HG03159 (cell line): ENCODE data around the gene RCOR2.
"Not testable (repeated sequence)": the region's sequence is repeated elsewhere in the genome, so short reads cannot be mapped to it uniquely, and the experiment has no call there.

Experiments used
- ATAC-seq: cut with Tn5 transposase; IDR thresholded peaks from one replicate; pipeline ENCODE4 v1.9.1; 2021; ENCODE audit warnings: mild to moderate bottlenecking, moderate library complexity; ENCODE audit not compliant: unreplicated experiment

The RCOR2 gene

DNA sequence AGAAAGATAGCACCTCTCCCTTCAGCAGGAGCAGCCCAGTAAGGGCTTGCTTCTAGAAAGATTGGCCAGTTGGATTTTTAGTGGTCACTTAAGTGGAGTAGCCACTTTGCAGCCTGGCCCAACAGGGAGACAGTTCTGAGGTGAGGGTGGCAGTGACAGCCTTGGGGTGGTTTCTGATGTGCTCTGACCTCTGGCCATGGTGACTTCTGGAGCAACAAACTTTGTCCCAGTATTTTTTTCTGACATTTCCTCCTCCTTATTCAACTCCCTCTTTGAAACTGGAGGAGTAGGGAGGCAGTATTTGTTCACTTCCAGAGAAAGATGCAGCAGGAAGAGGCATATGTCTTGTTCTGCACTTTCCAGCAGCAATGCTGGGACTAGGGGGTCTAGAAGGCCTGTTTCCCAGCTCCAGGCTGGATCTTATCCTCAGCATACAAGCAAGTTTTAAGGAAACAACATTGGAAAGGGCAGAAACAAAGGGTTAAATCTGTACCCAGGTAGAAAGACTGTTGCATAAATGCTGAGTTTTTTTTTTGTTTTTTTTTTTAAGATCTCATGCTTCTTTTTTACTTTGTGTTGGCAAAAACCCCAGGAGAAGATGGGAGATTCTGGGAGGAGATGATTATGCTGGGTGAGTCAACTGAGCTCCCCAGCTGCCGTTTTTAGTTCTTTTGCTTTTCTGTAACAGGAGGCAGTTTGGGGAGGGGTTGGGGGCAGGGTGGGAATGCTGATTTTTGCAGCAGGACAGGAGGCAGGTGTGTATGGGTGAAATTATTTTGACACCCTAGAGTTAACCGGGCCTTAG, 37.2 kb downstream of the RCOR2 start:
- ATAC-seq, result no peak

- ATAC-seq, result no peak
These were observed 39.2 kb downstream of the RCOR2 start for GRCh38 chr11:63877658-63878241.

- no peak for ATAC-seq
These were observed 40.3 kb downstream of the RCOR2 start for GRCh38 chr11:63876616-63877015.

GRCh38 chr11:63875506-63876065, 41.4 kb downstream of the RCOR2 start:
- ATAC-seq, result no peak

DNA sequence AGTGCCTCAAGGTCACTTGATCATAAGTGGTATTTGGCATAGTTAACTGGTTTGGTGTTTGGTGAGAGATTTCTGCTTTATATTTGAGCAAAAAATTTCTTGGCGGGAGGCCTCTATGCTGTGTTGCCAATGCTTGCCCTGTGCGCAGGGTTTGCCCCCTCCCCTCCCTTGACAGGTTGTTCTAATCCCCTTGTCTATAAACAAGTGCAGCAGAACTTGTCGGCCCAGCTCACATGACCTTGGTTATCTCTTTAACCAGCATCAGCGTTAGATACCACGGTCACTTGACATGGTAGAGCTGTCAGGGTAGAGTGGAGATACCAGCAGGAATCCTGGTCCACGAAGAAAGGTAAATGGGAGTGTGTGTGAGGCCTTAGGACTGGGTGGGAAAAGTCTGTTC, 42.5 kb downstream of the RCOR2 start:
- ATAC-seq, result no peak

- ATAC-seq, result no peak
These were observed 43.7 kb downstream of the RCOR2 start for GRCh38 chr11:63873311-63873710.

GRCh38 chr11:63872800-63873197, 44.2 kb downstream of the RCOR2 start:
- ATAC-seq, result no peak

DNA sequence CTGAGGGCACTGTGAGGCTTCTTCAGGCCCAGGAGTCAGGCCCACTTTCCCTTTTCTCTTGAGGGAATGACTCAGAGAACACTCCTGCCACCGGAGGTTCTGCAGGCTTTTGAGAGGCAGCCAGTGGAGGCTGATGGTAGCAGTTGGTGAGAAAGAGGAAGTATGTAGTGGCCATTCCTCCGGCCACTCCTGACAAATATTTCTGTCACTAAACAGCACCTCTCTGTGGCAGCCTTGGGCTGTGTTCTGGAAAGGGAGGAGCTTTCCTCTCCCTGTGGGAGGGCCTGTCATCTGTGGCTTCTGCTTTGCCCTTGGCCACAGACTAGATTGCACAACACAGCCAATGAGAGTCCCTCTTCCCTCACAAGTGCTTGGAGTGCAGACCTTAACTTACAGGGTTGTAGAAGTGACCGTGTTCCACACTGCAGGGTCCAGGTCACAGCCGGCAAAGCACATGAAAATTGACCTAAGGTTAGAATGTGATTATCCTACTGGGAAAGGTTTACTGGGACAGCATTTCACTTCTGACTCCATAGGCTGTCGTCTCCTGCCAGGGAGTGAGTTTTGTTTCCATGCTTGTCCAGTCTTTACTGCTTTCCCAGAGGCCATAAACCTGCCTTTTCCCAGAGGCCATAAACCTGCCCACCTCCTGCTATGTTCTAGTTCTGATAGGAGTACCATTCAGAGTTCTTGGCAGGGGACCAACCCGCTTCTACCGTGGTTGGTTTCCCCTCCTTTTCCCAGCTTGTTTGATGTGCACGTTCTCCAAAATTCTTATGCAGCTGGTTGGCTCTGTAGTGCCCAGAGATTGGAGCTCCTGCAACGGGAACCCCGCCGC, 44.8 kb downstream of the RCOR2 start:
- ATAC-seq, result peak; percentile 88

GRCh38 chr11:63870351-63871140, 46.4 kb downstream of the RCOR2 start:
- no peak for ATAC-seq

DNA sequence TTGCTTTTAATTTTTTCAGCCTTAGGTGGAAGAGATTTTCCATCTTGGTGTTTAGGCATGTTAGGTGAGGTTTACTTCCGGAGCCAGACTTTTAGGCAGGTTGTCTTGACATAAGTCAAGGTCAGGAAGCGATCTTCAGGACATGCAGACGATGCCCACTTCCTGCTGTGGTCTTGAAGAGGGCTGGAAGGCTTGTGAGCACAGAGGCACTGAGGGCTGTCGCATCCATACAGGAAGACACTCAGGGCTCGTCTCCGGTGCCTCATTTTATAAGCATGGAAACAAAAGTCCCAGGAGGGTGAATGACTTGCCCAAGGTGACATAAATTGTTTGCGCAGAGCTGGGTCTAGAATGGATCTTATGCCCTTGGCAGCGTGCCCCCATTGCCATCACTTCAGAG, 47.3 kb downstream of the RCOR2 start:
- ATAC-seq, result no peak

GRCh38 chr11:63869171-63869591, 47.8 kb downstream of the RCOR2 start:
- ATAC-seq, result no peak

DNA sequence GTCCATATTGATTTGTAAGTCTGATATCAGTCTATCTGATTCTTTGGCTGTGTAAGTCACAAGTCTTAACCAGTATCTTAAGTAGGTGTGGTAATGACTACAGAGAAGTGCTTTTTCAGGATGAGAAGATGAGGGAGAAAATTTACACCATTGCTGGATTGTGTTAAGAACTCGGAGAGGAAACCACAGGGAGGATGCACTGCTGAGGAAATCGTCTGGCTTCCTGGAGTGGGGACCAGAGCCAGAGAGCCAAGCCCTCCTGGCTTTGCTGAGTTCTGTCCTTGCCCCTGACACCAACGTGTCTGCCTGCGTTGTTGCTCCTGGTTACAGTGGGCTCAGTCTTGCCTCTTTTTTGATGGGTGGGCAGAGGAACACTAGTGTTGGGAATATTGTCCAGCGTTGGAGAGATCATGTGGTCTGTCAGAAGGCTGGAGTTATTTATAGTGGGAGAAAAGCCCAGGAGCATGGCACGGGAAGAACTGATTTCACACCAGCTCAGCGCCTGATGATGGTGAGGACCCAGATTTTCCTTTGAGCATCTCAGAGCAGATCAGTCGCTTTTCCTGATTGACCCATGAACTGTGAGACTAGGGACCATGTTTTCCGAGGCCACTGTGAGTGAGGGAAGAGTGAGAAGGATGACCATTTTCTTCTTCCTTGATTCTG, 48.4 kb downstream of the RCOR2 start:
- no peak for ATAC-seq

DNA sequence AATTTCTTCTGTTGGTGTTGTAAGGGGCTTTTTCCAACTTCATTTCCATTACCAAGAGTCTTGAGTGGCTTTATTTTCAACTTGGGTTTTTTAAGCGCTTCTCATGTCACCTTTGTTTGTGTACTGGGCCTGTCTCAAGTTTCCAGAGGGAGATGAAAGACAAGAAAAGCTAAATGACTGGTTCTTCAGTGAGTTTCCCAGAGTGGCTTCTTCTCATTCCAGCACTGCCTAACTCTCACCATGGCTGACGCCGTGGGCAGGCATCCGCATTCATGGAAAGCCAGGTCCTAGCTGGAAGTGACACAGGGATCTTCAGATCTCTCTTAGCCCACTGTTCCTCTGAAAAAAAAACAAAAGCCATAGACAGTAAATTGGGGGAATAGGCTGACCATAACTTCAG, 49.5 kb downstream of the RCOR2 start:
- ATAC-seq, result no peak

GRCh38 chr11:63866211-63866610, 50.8 kb downstream of the RCOR2 start:
- ATAC-seq, result no peak

GRCh38 chr11:63863620-63864019, 53.3 kb downstream of the RCOR2 start:
- not testable (repeated sequence) for ATAC-seq

DNA sequence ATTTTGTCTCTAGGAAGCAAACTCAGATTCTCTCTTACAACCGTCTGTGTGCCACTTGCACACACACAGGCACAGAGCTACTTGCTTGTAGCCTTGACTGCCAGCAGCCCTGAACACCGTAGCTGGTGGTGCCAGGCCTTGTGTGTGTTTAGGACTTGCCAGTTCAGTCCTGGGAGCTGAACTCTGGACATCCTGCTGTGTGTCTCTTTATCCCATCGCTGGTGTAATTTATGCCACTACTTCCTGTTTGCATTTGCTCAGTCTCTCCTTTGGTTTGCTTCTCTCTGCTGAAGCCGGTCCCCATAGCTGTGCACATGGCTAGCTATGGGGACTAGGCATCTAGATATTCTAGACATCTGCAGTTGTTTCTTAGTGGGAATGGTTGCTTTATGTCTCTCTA, 54.0 kb downstream of the RCOR2 start:
- no peak for ATAC-seq
